OCI-LY7 (cell line): ENCODE measurements around the gene HMGCL. TPM values are rescaled to one million over a fixed set of nuclear protein-coding genes. Genes with fewer than 3 reads are reported as not detected.
"Not testable (repeated sequence)": the region's sequence is repeated elsewhere in the genome, so short reads cannot be mapped to it uniquely, and the experiment has no call there.

Experiments used
- BruUV-seq: library from RNA; stranded (reverse); fragments of 400-500 nt; replicated peaks from 2 replicates; lab custom pipeline; 2021; lab: Mats Ljungman, UMichigan
- CTCF ChIA-PET: fragments of 300-600 bp; sonication (Branson Sonifier 250); formaldehyde crosslinking; loops from one replicate; lab custom pipeline; 2022; ENCODE audit warnings: antibody characterized with exemption; ENCODE audit not compliant: unreplicated experiment; lab: Charles Lee
- POLR2A ChIA-PET: fragments of 300-600 bp; sonication (Branson Sonifier 250); formaldehyde crosslinking; loops from one replicate; lab custom pipeline; 2022; ENCODE audit warnings: antibody characterized with exemption; lab: Charles Lee
- DNase-seq: peaks from one replicate; pipeline ENCODE4 v3.0.0-alpha.2; 2015; ENCODE audit warnings: low spot score
- H2AFZ ChIP-seq: fragments of 200-600 bp; sonication (generic), shearing (Covaris generic); 2 replicates; pipeline ENCODE4 v1.6.1; 2014; ENCODE audit warnings: mild to moderate bottlenecking, antibody characterized with exemption, low read length, moderate library complexity
- H3K27ac ChIP-seq: fragments of 200-600 bp; sonication (generic); 2 replicates; pipeline ENCODE4 v1.5.1; 2014; ENCODE audit warnings: mixed run types, low read depth, mild to moderate bottlenecking, moderate library complexity, low read length, inconsistent platforms; ENCODE audit not compliant: poor library complexity, severe bottlenecking
- H3K36me3 ChIP-seq: fragments of 200-600 bp; sonication (generic); 2 replicates; pipeline ENCODE4 v1.6.1; 2014; ENCODE audit warnings: mild to moderate bottlenecking, antibody characterized with exemption, low read length, moderate library complexity, mixed read lengths; ENCODE audit not compliant: insufficient read depth
- H3K4me1 ChIP-seq: fragments of 200-600 bp; sonication (generic); 2 replicates; pipeline ENCODE4 v1.5.1; 2014; ENCODE audit warnings: mild to moderate bottlenecking, low read length; ENCODE audit not compliant: insufficient read depth, poor library complexity, severe bottlenecking
- H3K4me2 ChIP-seq: fragments of 200-600 bp; sonication (generic); 2 replicates; pipeline ENCODE4 v1.6.1; 2014; ENCODE audit warnings: mild to moderate bottlenecking, low read length
- H3K4me3 ChIP-seq: fragments of 200-600 bp; sonication (generic); 2 replicates; pipeline ENCODE4 v1.5.1; 2014; ENCODE audit warnings: mild to moderate bottlenecking, low read depth, low read length; ENCODE audit not compliant: poor library complexity, severe bottlenecking
- H3K79me2 ChIP-seq: fragments of 200-600 bp; sonication (generic); 2 replicates; pipeline ENCODE4 v1.6.1; 2016; ENCODE audit warnings: low read depth, mild to moderate bottlenecking, low read length, moderate library complexity, mixed read lengths; ENCODE audit not compliant: insufficient read depth
- H3K9me2 ChIP-seq: fragments of 200-600 bp; sonication (generic); 2 replicates; pipeline ENCODE4 v1.6.1; 2016; ENCODE audit warnings: mild to moderate bottlenecking, low read length, mixed read lengths; ENCODE audit not compliant: insufficient read depth
- H3K9me3 ChIP-seq: fragments of 200-600 bp; sonication (generic); 2 replicates; pipeline ENCODE4 v1.6.1; 2014; ENCODE audit warnings: mild to moderate bottlenecking, mixed run types, low read length, mixed read lengths
- H4K20me1 ChIP-seq: fragments of 200-600 bp; sonication (generic); 2 replicates; pipeline ENCODE4 v1.6.1; 2014; ENCODE audit warnings: mild to moderate bottlenecking, antibody characterized with exemption, low read length, moderate library complexity, mixed read lengths; ENCODE audit not compliant: insufficient read depth
- CTCF ChIP-seq: fragments of 200-600 bp; sonication (generic); conservative IDR thresholded peaks from 2 replicates; pipeline ENCODE4 v1.5.1; 2014; ENCODE audit warnings: mild to moderate bottlenecking, antibody characterized with exemption, low read length, moderate library complexity, mixed read lengths
- EZH2phosphoT487 ChIP-seq: fragments of 200-600 bp; sonication (generic); IDR thresholded peaks from 2 replicates; pipeline ENCODE4 v1.6.1; 2018; ENCODE audit warnings: low read depth, borderline replicate concordance, mild to moderate bottlenecking, mixed run types, antibody characterized with exemption, low read length, moderate library complexity, mixed read lengths
- intact Hi-C: fragments of 100-400 bp; cut with micrococcal nuclease; formaldehyde crosslinking; loops from one replicate; pipeline ENCODE4 v1.10.0; 2022; ENCODE audit not compliant: unreplicated experiment
- total RNA-seq, 2 experiments: library from RNA; depleted of rRNA in 1 of 2; stranded (reverse); fragments of >200 nt in 1 of 2; shearing (Covaris generic) in 1 of 2; gene quantifications; 2 replicates each; pipeline ENCODE4 v1.2.3, GENCODE V29; 2014 to 2022

The HMGCL gene
- total RNA-seq, 2 experiments from 2014 or later = 13.1 to 30.7 TPM

GRCh38 chr1:23827717-23828116, 2.5 kb upstream of the HMGCL start:
- no peak overlapping the region for H3K27ac ChIP-seq
- no peak overlapping the region for H3K4me2 ChIP-seq
- intact Hi-C loops = no loop called here

GRCh38 chr1:23826590-23826989, 1.4 kb upstream of the HMGCL start:
- intact Hi-C loops, BruUV-seq, DNase-seq, H3K36me3 ChIP-seq, H2AFZ ChIP-seq, H4K20me1 ChIP-seq, H3K4me3 ChIP-seq, H3K79me2 ChIP-seq, POLR2A ChIA-PET, H3K9me3 ChIP-seq, H3K9me2 ChIP-seq, CTCF ChIA-PET, H3K27ac ChIP-seq: not testable (repeated sequence)
- H3K4me1 ChIP-seq = peaks cover 16% of the 10 kb centered on the region
- peak overlapping the region; percentile 82 for H3K4me2 ChIP-seq

More at GRCh38 chr1:23827717-23828116, 2.5 kb upstream of the HMGCL start:
- no peak for DNase-seq
- Histone ChIP-seq H2AFZ (0 out of 2 replicates have a peak overlapping the region, but pooled peaks have one; percentile 11), H3K4me1 (peaks cover 16% of the 10 kb centered on the region), H3K9me3 (no peaks in the 10 kb centered on the region), H3K36me3 (no peaks in the 10 kb centered on the region), H3K79me2 (no peaks in the 10 kb centered on the region), H4K20me1 (no peaks in the 10 kb centered on the region), H3K9me2 (no peaks in the 10 kb centered on the region), H3K4me3 (no peak overlapping the region)
- BruUV-seq = no TSS peak
- CTCF ChIA-PET = no interaction called here
- TF ChIP-seq CTCF = no peak
- TF ChIP-seq EZH2phosphoT487 = no peak
- POLR2A ChIA-PET = interaction anchor here (0.6 to 1.5 kb wide), 2 partner anchors 11 to 205 kb away, joined by 5 to 11 read pairs; no protein-coding TSS in a partner anchor

GRCh38 chr1:23825762-23826522, 713 bp upstream of the HMGCL start:
- ChIA-PET CTCF (interaction anchor here (0.6 kb wide), 1 partner anchor 1416 kb away, joined by 9 read pairs; no protein-coding TSS in a partner anchor), POLR2A (interaction anchor here (0.6 to 1.5 kb wide), 6 partner anchors 13 to 181 kb away, joined by 3 to 6 read pairs (median 4); no protein-coding TSS in a partner anchor)
- TF ChIP-seq EZH2phosphoT487 (no peak), CTCF (no peak)
- intact Hi-C loops = no loop called here
- BruUV-seq = TSS peak; percentile 94
- peak overlapping the region; percentile 82 for H3K4me2 ChIP-seq
- H3K4me1 ChIP-seq = peaks cover 16% of the 10 kb centered on the region
- H3K36me3 ChIP-seq = no peaks in the 10 kb centered on the region
- no peaks in the 10 kb centered on the region for H3K79me2 ChIP-seq
- no peak for DNase-seq
- peak overlapping the region; percentile 86 for H3K4me3 ChIP-seq
- no peaks in the 10 kb centered on the region for H3K9me2 ChIP-seq
- H3K9me3 ChIP-seq = no peaks in the 10 kb centered on the region
- H3K27ac ChIP-seq = peak overlapping the region; percentile 25
- peak overlapping the region; percentile 91 for H2AFZ ChIP-seq
- H4K20me1 ChIP-seq = no peaks in the 10 kb centered on the region
